GM23338 (cell line): ENCODE data around the gene ISL1. TPM values are rescaled to one million over a fixed set of nuclear protein-coding genes. Genes with fewer than 3 reads are reported as not detected.

ENCODE experiments used
- CTCF ChIP-seq, 2 experiments: fragments of 200-600 bp in 1 of 2; sonication (generic) in 1 of 2; conservative IDR thresholded peaks; 2 replicates each; pipeline versions ENCODE4 v1.5.1 to v1.6.1; 2016 to 2017; ENCODE audit warnings: antibody characterized with exemption in 2 of 2, low read depth in 2 of 2, mild to moderate bottlenecking in 2 of 2, moderate library complexity in 1 of 2
- JUNB ChIP-seq: IDR thresholded peaks from one replicate; pipeline ENCODE4 v1.6.1; 2016; ENCODE audit warnings: antibody characterized with exemption; ENCODE audit not compliant: unreplicated experiment
- ZNF462 ChIP-seq: fragments of 250-450 bp; sonication (Bioruptor Pico); IDR thresholded peaks from 2 replicates; pipeline ENCODE4 v1.5.0; 2020; ENCODE audit warnings: mild to moderate bottlenecking, moderate library complexity
- polyA plus RNA-seq: library from polyadenylated mRNA; unstranded; fragments of >200 nt; fragmentation: Nextera tagmentation; extraction: Ambion mirVana; gene quantifications from 2 replicates; pipeline ENCODE4 v1.2.1, GENCODE V29; 2016
- total RNA-seq: library from RNA; depleted of rRNA; stranded (reverse); fragments of >200 nt; shearing (Covaris generic); gene quantifications from 2 replicates; pipeline ENCODE4 v1.2.3, GENCODE V29; 2014

The ISL1 gene
- total and polyA plus RNA-seq, 2 experiments from 2014 or later: 0.38 to 0.55 TPM

GRCh38 chr5:51439232-51439631 lies 56.0 kb downstream of the ISL1 start (continued):
- no peak for TF ChIP-seq ZNF462 (CRISPR knock-in tag)
- TF ChIP-seq JUNB: no peak
- TF ChIP-seq CTCF (conservative IDR thresholded peaks at IDR 0.05; ENCODE audit: low read depth in 2 of 2): no peak
